Left lung (tissue), 10 donors: ENCODE data around the gene CDH4. TPM values are rescaled to one million over a fixed set of nuclear protein-coding genes. Genes with fewer than 3 reads are reported as not detected.

ENCODE experiments used
- ATAC-seq: fragments of 200-7000 bp; cut with Tn5 transposase; one replicate; pipeline ENCODE4 v1.9.1; 2020; ENCODE audit warnings: moderate library complexity
- DNase-seq, 4 donors: peaks; one replicate each; pipeline ENCODE4 v3.0.0-alpha.2; 2013 to 2020
- H3K27ac ChIP-seq, 2 donors: fragments of 200-600 bp; sonication (generic) in 1 of 2; one replicate each; pipeline versions ENCODE4 v1.5.0 to v1.8.0; 2020 to 2021
- H3K27me3 ChIP-seq, 2 donors: fragments of 200-600 bp; sonication (generic) in 1 of 2; one replicate each; pipeline versions ENCODE4 v1.5.0 to v1.8.0; 2020 to 2021
- H3K36me3 ChIP-seq, 2 donors: fragments of 200-600 bp; sonication (generic) in 1 of 2; one replicate each; pipeline versions ENCODE4 v1.5.0 to v1.8.0; 2020 to 2021
- H3K4me1 ChIP-seq, 2 donors: fragments of 200-600 bp; one replicate each; pipeline ENCODE4 v1.8.0; 2021
- H3K4me3 ChIP-seq, 2 donors: fragments of 200-600 bp; sonication (generic) in 1 of 2; one replicate each; pipeline versions ENCODE4 v1.5.0 to v1.8.0; 2020 to 2021; ENCODE audit warnings: mild to moderate bottlenecking in 1 of 2
- H3K9me3 ChIP-seq, 2 donors: fragments of 200-600 bp; sonication (generic) in 1 of 2; one replicate each; pipeline versions ENCODE4 v1.5.0 to v1.8.0; 2020 to 2021
- intact Hi-C, 2 donors: fragments of 100-400 bp; cut with DNase I; formaldehyde crosslinking; loops; one replicate each; pipeline versions ENCODE4 v1.11.2 to v1.14.2; 2022
- polyA plus RNA-seq, 6 donors: library from polyadenylated mRNA; unstranded; fragments of 120-200 nt; gene quantifications; one replicate each; pipeline ENCODE4 v1.2.1, GENCODE V29; 2013; ENCODE audit not compliant: insufficient read length in 6 of 6
- total RNA-seq, 2 donors: library from RNA; stranded (reverse); fragmentation: NEBNext Ultra II Directional; extraction: Animal tissue kit (Norgen Biotek cat#: 25700); gene quantifications; one replicate each; pipeline ENCODE4 v1.2.1, GENCODE V29; 2021
- TF ChIP-seq, protein P1 (sequence below), 2 donors: fragments of 200-600 bp; sonication (generic) in 1 of 2; IDR thresholded peaks; one replicate each; pipeline versions ENCODE4 v1.5.0 to v1.8.0; 2021; ENCODE audit warnings: antibody characterized with exemption in 2 of 2
- donor health status: DM: no; HTN: yes; CAD: no.
- donor health status: DM: no; HTN: no; CAD: no.

The CDH4 gene
- total and polyA plus RNA-seq, 8 donors, result 0.24 to 10.8 (median 5.1) TPM

DNA sequence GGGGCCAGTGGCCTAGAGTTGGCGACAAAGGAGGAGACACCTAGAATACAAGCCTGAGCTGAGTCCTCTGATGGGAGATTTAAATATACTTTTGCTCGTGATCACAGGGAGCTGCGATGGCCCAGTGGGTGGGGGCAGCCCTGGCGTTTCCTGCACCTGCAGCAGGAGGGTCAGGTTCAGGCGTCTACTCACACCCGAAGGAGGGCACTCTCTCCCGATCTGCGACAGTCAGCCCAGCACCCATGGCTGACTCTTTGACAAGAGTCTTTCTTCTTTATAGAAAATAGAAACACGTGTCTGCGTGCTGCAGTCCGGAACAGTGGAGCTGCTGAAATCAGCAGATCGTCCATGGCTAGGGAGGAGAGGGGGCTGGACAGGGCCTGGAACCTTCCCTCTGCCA lies 338.2 kb downstream of the CDH4 start:
- Histone ChIP-seq H3K9me3 (peaks cover 0 to 34% of the 10 kb centered on the region in 2 donors), H3K4me1 (no peaks in the 10 kb centered on the region), H3K36me3 (no peaks in the 10 kb centered on the region), H3K27me3 (peaks cover 0 to 24% of the 10 kb centered on the region in 2 donors), H3K4me3 (no peak overlapping the region), H3K27ac (no peak overlapping the region)
- ATAC-seq (no peak), DNase-seq (no peak)
- intact Hi-C loops, result no loop called here
- TF ChIP-seq, protein P1, sequence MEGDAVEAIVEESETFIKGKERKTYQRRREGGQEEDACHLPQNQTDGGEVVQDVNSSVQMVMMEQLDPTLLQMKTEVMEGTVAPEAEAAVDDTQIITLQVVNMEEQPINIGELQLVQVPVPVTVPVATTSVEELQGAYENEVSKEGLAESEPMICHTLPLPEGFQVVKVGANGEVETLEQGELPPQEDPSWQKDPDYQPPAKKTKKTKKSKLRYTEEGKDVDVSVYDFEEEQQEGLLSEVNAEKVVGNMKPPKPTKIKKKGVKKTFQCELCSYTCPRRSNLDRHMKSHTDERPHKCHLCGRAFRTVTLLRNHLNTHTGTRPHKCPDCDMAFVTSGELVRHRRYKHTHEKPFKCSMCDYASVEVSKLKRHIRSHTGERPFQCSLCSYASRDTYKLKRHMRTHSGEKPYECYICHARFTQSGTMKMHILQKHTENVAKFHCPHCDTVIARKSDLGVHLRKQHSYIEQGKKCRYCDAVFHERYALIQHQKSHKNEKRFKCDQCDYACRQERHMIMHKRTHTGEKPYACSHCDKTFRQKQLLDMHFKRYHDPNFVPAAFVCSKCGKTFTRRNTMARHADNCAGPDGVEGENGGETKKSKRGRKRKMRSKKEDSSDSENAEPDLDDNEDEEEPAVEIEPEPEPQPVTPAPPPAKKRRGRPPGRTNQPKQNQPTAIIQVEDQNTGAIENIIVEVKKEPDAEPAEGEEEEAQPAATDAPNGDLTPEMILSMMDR (IDR thresholded peaks at IDR 0.05), result no peak

DNA sequence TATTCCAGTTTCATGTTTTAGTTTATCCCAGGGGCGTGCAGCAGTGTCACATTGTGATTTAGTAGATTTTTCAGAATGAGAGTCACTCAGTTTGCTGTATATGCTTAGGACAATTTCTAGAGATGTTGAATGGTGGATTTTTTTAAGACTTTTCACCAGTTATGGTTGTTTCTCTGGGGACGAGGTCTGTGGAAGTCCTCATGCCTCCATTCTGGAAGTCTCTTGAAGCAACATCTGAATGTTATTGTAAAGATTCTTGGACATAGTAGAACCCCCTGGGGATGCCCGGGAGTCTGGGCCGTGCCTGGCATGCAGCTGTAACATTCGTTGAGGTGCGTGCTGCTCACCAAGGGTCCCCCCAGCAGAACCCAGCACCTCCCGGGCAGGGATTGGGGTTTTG lies 341.5 kb downstream of the CDH4 start:
- Histone ChIP-seq H3K4me3 (no peak overlapping the region), H3K27me3 (peaks cover 0 to 19% of the 10 kb centered on the region in 2 donors), H3K27ac (no peak overlapping the region), H3K36me3 (no peaks in the 10 kb centered on the region), H3K4me1 (no peaks in the 10 kb centered on the region), H3K9me3 (peaks cover 0 to 60% of the 10 kb centered on the region in 2 donors)
- ATAC-seq (no peak), DNase-seq (no peak)
- TF ChIP-seq, protein P1 (IDR thresholded peaks at IDR 0.05), result no peak
- intact Hi-C loops, result no loop called here

DNA sequence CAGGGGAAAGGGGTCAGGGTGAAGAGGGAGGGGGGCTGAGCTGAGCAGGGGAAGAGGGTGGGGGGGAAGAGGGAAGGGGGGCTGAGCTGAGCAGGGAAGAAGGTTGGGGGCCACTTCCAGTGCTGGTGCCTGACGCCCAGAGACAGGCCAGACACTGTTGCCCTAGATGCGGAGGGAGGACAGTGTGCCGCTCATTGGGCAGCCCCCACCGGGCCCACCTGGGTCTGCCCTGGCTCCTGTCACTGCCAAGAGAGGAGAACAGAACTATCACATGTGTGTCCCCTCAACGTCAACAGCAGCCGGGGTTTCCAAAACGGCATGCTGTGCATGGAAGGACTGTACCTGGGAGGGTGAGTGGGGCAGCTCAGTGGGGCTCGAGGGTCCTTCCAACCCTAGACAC lies 342.1 kb downstream of the CDH4 start:
- Histone ChIP-seq H3K4me1 (no peaks in the 10 kb centered on the region), H3K36me3 (no peaks in the 10 kb centered on the region), H3K27me3 (peaks cover 0 to 23% of the 10 kb centered on the region in 2 donors), H3K27ac (no peak overlapping the region), H3K4me3 (no peak overlapping the region), H3K9me3 (peaks cover 0 to 66% of the 10 kb centered on the region in 2 donors)
- intact Hi-C loops, result no loop called here
- ATAC-seq, result no peak
- TF ChIP-seq, protein P1 (IDR thresholded peaks at IDR 0.05), result no peak
- no peak for DNase-seq

DNA sequence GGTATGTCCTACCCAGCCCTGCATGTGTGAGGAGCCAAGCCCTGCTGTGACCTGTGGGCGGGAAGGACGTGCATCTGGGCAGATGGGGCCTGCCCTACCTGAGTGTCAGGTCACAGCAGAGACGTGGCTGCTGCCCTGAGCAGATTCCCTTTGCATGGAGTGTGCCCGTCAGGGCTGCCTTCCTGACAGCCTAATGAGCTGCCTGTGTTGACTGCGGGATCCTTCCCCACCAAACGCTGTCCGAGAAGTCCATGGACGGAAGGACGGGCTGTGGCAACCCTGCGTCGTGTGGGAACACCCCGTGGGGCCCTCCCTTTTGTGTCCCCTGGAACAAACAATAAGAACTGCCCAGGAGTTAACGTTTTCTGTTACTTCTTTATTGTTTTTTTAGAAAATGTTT lies 343.2 kb downstream of the CDH4 start:
- intact Hi-C loops, result no loop called here
- Histone ChIP-seq H3K4me3 (no peak overlapping the region), H3K9me3 (peaks cover 0 to 74% of the 10 kb centered on the region in 2 donors), H3K27ac (no peak overlapping the region), H3K4me1 (no peaks in the 10 kb centered on the region), H3K27me3 (peaks cover 0 to 28% of the 10 kb centered on the region in 2 donors), H3K36me3 (no peaks in the 10 kb centered on the region)
- ATAC-seq, result no peak
- TF ChIP-seq, protein P1 (IDR thresholded peaks at IDR 0.05), result no peak
- DNase-seq, result no peak

DNA sequence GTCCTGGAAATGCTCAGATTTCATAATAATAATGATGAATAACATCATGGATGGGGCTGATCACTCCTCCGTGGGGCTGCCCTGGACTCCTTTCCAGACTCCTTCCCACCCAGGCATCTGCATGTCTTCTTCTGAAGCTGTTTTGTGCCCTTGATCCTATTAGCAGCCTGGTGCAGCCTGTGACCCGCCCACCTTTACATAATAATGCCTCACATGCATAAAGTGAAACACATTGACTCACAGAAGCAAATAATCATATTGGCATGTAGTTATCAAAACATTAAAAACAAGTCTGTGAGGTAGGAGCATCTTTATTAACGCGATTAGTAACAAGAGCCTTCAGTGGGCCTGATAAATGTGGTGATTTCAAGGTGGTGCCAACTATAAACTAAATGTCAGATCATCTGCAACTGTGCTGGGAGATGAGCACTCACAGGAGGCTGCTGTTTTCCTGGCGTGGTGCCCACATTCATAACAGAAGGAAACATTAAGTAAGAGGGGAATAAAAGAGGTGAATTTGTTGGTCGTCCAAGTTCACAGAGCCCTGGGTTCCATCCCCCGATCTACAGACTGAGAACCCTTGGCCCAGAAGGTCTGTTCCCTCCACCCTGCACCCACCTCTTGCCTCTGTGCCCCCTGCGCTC lies 344.7 kb downstream of the CDH4 start:
- H3K27ac ChIP-seq, result no peak overlapping the region
- H3K36me3 ChIP-seq, result no peaks in the 10 kb centered on the region
- DNase-seq (no peak), ATAC-seq (no peak)
- no peaks in the 10 kb centered on the region for H3K4me1 ChIP-seq
- H3K27me3 ChIP-seq, result peaks cover 0 to 27% of the 10 kb centered on the region in 2 donors
- H3K9me3 ChIP-seq, result peaks cover 0 to 81% of the 10 kb centered on the region in 2 donors
- TF ChIP-seq, protein P1 (IDR thresholded peaks at IDR 0.05), result no peak
- intact Hi-C loops, result no loop called here
- no peak overlapping the region for H3K4me3 ChIP-seq
